Trophoblast cell (in vitro differentiated cells and primary cell): ENCODE measurements around the gene FUT2.

Experiments used
- DNase-seq, 2 donors: peaks; one replicate each; pipeline ENCODE4 v3.0.0-alpha.2; 2016
- H2AFZ ChIP-seq: 2 replicates; pipeline ENCODE4 v1.6.1; 2013; ENCODE audit warnings: low read length, moderate library complexity, mild to moderate bottlenecking; ENCODE audit not compliant: insufficient read depth, poor library complexity
- H2AK5ac ChIP-seq: 2 replicates; pipeline ENCODE4 v1.6.1; 2013; ENCODE audit warnings: mild to moderate bottlenecking, low read length
- H2BK120ac ChIP-seq: 2 replicates; pipeline ENCODE4 v1.6.1; 2013; ENCODE audit warnings: low read length, mild to moderate bottlenecking, moderate library complexity; ENCODE audit not compliant: insufficient read depth, poor library complexity
- H2BK12ac ChIP-seq: 2 replicates; pipeline ENCODE4 v1.6.1; 2013; ENCODE audit warnings: mild to moderate bottlenecking, low read length, moderate library complexity
- H2BK5ac ChIP-seq: 2 replicates; pipeline ENCODE4 v1.6.1; 2013; ENCODE audit warnings: low read length, low read depth, moderate library complexity, mild to moderate bottlenecking; ENCODE audit not compliant: poor library complexity
- H3K14ac ChIP-seq: 2 replicates; pipeline ENCODE4 v1.6.1; 2013; ENCODE audit warnings: mild to moderate bottlenecking, low read length
- H3K18ac ChIP-seq: 2 replicates; pipeline ENCODE4 v1.6.1; 2013; ENCODE audit warnings: mild to moderate bottlenecking, low read length
- H3K23ac ChIP-seq: 2 replicates; pipeline ENCODE4 v1.6.1; 2013; ENCODE audit warnings: low read length
- H3K27ac ChIP-seq: 2 replicates; pipeline ENCODE4 v1.5.1; 2013; ENCODE audit warnings: low read depth, mild to moderate bottlenecking, inconsistent platforms, low read length, moderate library complexity
- H3K27me3 ChIP-seq: 2 replicates; pipeline ENCODE4 v1.6.1; 2013; ENCODE audit warnings: inconsistent platforms, mild to moderate bottlenecking, low read length, moderate library complexity; ENCODE audit not compliant: insufficient read depth
- H3K36me3 ChIP-seq, 2 experiments: 1 replicate in 1 of 2; 2 replicates in 1 of 2; pipeline ENCODE4 v1.6.1; 2013; ENCODE audit warnings: low read length in 2 of 2, mild to moderate bottlenecking in 2 of 2, moderate library complexity in 1 of 2; ENCODE audit not compliant: insufficient read depth in 2 of 2, control insufficient read depth in 1 of 2
- H3K4ac ChIP-seq: 2 replicates; pipeline ENCODE4 v1.6.1; 2013; ENCODE audit warnings: low read depth, mild to moderate bottlenecking, low read length, moderate library complexity
- H3K4me1 ChIP-seq, 2 experiments: 1 replicate in 1 of 2; 2 replicates in 1 of 2; pipeline ENCODE4 v1.6.1; 2013; ENCODE audit warnings: low read length in 2 of 2, mild to moderate bottlenecking in 2 of 2, moderate library complexity in 1 of 2; ENCODE audit not compliant: insufficient read depth in 2 of 2, control insufficient read depth in 1 of 2
- H3K4me2 ChIP-seq: 2 replicates; pipeline ENCODE4 v1.6.1; 2013; ENCODE audit warnings: inconsistent platforms, mild to moderate bottlenecking, low read length, moderate library complexity
- H3K4me3 ChIP-seq: 2 replicates; pipeline ENCODE4 v1.5.1; 2013; ENCODE audit warnings: mild to moderate bottlenecking, low read depth, low read length, inconsistent platforms
- H3K79me1 ChIP-seq: one replicate; pipeline ENCODE4 v1.6.1; 2013; ENCODE audit warnings: low read length
- H3K79me2 ChIP-seq: 2 replicates; pipeline ENCODE4 v1.6.1; 2013; ENCODE audit warnings: low read length, mild to moderate bottlenecking; ENCODE audit not compliant: control insufficient read depth, insufficient read depth, poor library complexity
- H3K9ac ChIP-seq: 2 replicates; pipeline ENCODE4 v1.6.1; 2013; ENCODE audit warnings: mild to moderate bottlenecking, low read length
- H3K9me3 ChIP-seq: 2 replicates; pipeline ENCODE4 v1.6.1; 2013; ENCODE audit warnings: low read depth, mild to moderate bottlenecking, control low read depth, inconsistent platforms, low read length; ENCODE audit not compliant: insufficient read depth
- H4K12ac ChIP-seq: 2 replicates; pipeline ENCODE4 v1.6.1; 2013; ENCODE audit warnings: low read depth, mild to moderate bottlenecking, low read length, moderate library complexity
- H4K8ac ChIP-seq: 2 replicates; pipeline ENCODE4 v1.6.1; 2013; ENCODE audit warnings: low read depth, mild to moderate bottlenecking, low read length, moderate library complexity
- H4K91ac ChIP-seq: one replicate; pipeline ENCODE4 v1.6.1; 2013; ENCODE audit warnings: low read depth, mild to moderate bottlenecking, low read length, moderate library complexity
- WGBS: extraction: QIAGEN DNeasy Blood & Tissue Kit; methylation state at CpG from one replicate; pipeline ENCODE4 v1.1.7; 2013; ENCODE audit warnings: missing lambda C conversion rate; ENCODE audit not compliant: insufficient read length, insufficient coverage; ENCODE audit errors: extremely low coverage; 5-methylcytosine and 5-hydroxymethylcytosine counted together

FUT2 gene

DNA sequence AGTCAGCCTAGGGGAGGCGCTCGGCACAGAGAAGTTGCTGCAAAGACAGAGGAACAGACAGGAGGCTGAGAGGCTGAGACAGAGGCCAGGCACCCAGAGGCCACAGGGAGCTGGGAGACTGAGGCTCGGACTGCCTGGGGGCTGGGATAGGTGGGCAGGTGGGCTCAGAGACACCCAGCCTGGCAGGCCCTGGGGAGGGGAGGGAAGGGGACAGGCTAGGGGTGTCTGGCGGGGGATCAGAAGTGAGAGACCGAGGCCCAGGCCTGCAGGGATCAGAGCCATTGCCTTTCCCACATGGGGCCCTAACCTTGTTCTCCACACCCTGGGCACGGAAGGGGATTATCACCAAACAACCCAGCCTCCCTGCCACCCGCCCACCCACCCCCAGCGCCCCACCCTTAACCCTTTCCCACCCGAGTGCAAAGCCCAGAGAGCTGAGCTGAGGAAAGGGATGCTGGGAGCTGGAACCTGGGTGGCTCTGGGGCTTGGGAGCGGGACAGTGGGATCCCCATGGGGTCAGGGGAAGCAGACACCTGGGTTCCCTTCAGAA is 24.2 kb upstream of the FUT2 start:
- Histone ChIP-seq H3K18ac (no peak overlapping the region), H3K79me1 (no peaks in the 10 kb centered on the region), H2AK5ac (no peak overlapping the region), H3K27me3 (no peaks in the 10 kb centered on the region), H2AFZ (no peak overlapping the region), H3K36me3 (no peaks in the 10 kb centered on the region), H2BK120ac (no peak overlapping the region), H3K79me2 (no peaks in the 10 kb centered on the region), H3K4me1 (no peaks in the 10 kb centered on the region), H4K12ac (no peak overlapping the region), H3K23ac (no peak overlapping the region), H2BK5ac (no peak overlapping the region), H3K14ac (no peak overlapping the region), H3K9me3 (peaks cover 11% of the 10 kb centered on the region), H3K9ac (no peak overlapping the region), H3K4me3 (no peak overlapping the region), H4K91ac (no peak overlapping the region), H3K27ac (no peak overlapping the region), H2BK12ac (no peak overlapping the region), H4K8ac (no peak overlapping the region), H3K4me2 (no peak overlapping the region), H3K4ac (no peak overlapping the region)
- no CpG with 5 or more reads among the region's 10 CpGs for WGBS
- no peak for DNase-seq

DNA sequence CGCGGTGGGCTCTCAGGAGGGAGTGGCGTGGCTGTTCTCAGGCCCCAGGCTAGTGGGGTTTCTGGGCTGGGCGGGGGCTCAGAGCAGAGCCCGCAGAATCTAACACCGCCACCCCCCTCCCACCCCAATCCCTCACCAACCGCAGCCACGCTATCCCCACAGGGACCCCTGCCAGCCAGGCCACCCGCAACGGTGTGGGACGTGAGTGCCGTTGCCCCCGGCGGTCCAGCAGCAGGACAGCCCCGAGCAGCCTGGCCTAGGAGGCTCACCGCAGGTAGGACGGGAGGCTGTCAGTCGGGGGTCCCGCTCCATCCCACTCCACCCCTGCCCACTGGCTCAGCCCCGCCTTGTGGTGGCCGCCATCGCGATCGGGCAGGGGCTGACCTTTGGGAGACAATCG is 22.8 kb upstream of the FUT2 start, which contains the start of gene NTN5:
Gene NTN5 (minus strand): TSS at position 24 of the 400 bp plus-strand sequence. CDS start 2,031 bp downstream, outside the sequence.
- Histone ChIP-seq H3K23ac (no peak within 1 kb of the TSS), H3K9me3 (peaks cover 11% of the 10 kb centered on the region), H2AFZ (no peak within 1 kb of the TSS), H4K12ac (no peak within 1 kb of the TSS), H3K36me3 (no peaks in the 10 kb centered on the region), H2BK120ac (no peak within 1 kb of the TSS), H3K79me1 (no peaks in the 10 kb centered on the region), H3K4ac (no peak within 1 kb of the TSS), H3K4me2 (no peak within 1 kb of the TSS), H3K27ac (no peak within 1 kb of the TSS), H2AK5ac (no peak within 1 kb of the TSS), H3K18ac (no peak within 1 kb of the TSS), H4K91ac (no peak within 1 kb of the TSS), H4K8ac (no peak within 1 kb of the TSS), H3K4me1 (no peaks in the 10 kb centered on the region), H3K27me3 (no peaks in the 10 kb centered on the region), H2BK5ac (no peak within 1 kb of the TSS), H2BK12ac (no peak within 1 kb of the TSS), H3K79me2 (no peaks in the 10 kb centered on the region), H3K9ac (no peak within 1 kb of the TSS), H3K14ac (no peak within 1 kb of the TSS), H3K4me3 (no peak within 1 kb of the TSS)
- no peak for DNase-seq
- WGBS: no CpG with 5 or more reads among the region's 25 CpGs

DNA sequence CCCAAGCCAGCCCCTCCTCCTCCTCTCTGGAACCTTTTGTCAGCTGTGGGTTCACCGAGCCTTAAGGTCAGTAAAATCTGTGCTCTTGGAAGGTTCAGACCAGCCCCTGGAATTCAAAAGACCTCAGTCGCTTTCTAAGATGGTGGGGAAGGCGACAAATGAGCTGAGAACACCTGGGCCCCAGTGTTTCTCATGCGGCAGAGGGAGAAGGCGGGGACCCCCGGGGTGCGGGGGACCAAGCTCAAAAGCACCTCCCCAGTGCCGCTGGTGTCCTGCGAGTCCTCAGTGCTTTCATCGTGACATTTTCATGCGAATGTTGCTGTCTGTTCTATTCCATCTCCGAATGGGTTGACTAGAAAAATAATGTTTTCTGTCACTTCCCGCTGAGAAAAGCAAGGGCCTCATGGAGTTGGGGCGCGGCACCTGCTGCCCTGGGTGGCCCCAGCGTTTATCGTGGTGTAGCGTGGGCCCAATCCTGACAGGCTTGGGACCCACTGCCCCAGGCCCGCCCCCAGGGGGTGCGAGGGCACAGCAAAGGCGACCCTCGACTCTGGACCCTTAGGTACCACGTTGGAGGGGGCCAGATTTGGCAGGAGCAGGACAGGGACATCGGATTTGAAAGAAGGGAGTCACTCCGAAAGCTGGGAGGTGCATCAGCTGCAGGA is 22.2 kb upstream of the FUT2 start:
- no peak overlapping the region for H4K8ac ChIP-seq
- no peak overlapping the region for H3K9ac ChIP-seq
- H4K91ac ChIP-seq: no peak overlapping the region
- H2BK12ac ChIP-seq: no peak overlapping the region
- no CpG with 5 or more reads among the region's 25 CpGs for WGBS
- H3K36me3 ChIP-seq: no peaks in the 10 kb centered on the region
- H3K79me1 ChIP-seq: no peaks in the 10 kb centered on the region
- H3K27me3 ChIP-seq: no peaks in the 10 kb centered on the region
- no peak overlapping the region for H2BK5ac ChIP-seq
- no peak overlapping the region for H3K27ac ChIP-seq
- no peak overlapping the region for H3K4ac ChIP-seq
- no peak overlapping the region for H3K4me2 ChIP-seq
- H3K79me2 ChIP-seq: no peaks in the 10 kb centered on the region
- no peak overlapping the region for H3K14ac ChIP-seq
- H3K23ac ChIP-seq: no peak overlapping the region
- no peak overlapping the region for H3K18ac ChIP-seq
- H2AFZ ChIP-seq: no peak overlapping the region
- H2BK120ac ChIP-seq: no peak overlapping the region
- peaks cover 11% of the 10 kb centered on the region for H3K9me3 ChIP-seq
- no peak for DNase-seq
- H2AK5ac ChIP-seq: no peak overlapping the region
- H3K4me3 ChIP-seq: no peak overlapping the region
- no peak overlapping the region for H4K12ac ChIP-seq
- H3K4me1 ChIP-seq: no peaks in the 10 kb centered on the region

DNA sequence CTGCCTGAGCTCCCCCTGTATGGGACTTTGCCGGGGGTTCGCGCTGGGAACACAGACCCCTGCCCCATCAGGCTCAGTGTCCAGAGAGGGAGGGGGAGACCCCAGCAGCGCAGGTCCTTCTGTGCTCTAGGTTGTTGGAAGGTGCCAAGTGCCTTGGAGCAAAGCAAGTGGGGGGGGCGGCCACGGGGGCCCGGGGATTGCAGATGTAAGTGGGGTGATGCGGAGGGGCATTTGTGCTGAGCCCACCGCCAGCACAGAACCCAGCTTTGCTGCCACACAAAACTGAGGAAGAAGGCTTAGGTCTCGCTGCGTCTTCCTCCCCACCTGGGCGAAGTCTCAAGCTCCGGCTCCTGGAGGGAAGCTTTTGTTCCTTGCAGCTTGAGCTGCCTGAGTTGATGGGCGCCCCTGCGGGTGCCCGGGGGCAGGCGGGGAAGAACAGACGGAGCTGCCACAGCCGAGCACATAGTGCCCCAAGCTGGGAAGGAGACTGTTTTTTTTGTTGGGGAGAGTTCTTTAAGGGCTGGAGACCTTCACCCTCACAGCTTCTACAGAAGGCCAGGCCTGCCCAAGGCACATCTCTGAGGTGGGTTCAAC is 21.5 kb upstream of the FUT2 start:
- Histone ChIP-seq H3K4me3 (no peak overlapping the region), H2BK120ac (no peak overlapping the region), H3K79me1 (no peaks in the 10 kb centered on the region), H3K27ac (no peak overlapping the region), H2AFZ (no peak overlapping the region), H2AK5ac (no peak overlapping the region), H2BK5ac (no peak overlapping the region), H4K12ac (no peak overlapping the region), H3K14ac (no peak overlapping the region), H3K23ac (no peak overlapping the region), H4K91ac (no peak overlapping the region), H3K9me3 (peaks cover 8% of the 10 kb centered on the region), H3K18ac (no peak overlapping the region), H3K4ac (no peak overlapping the region), H3K4me2 (no peak overlapping the region), H3K79me2 (no peaks in the 10 kb centered on the region), H3K36me3 (no peaks in the 10 kb centered on the region), H4K8ac (no peak overlapping the region), H3K27me3 (no peaks in the 10 kb centered on the region), H3K9ac (no peak overlapping the region), H2BK12ac (no peak overlapping the region), H3K4me1 (no peaks in the 10 kb centered on the region)
- WGBS: no CpG with 5 or more reads among the region's 19 CpGs
- DNase-seq: no peak
